ENCODE measurements around the gene CASKIN1.

The CASKIN1 gene

GRCh38 chr16:2195322-2196161 lies 863 bp downstream of the CASKIN1 start:
- peak overlapping the region; percentile 49 for H3K4me3 ChIP-seq (ENCODE audit: low read depth, low read length)

GRCh38 chr16:2194852-2195321 lies 1.5 kb downstream of the CASKIN1 start:
- no peaks in the 10 kb centered on the region for H3K4me1 ChIP-seq (ENCODE audit: control insufficient read depth, insufficient read depth, low read length)
- no peak overlapping the region for H3K9ac ChIP-seq (ENCODE audit: low read depth, low read length)
- H3K4me3 ChIP-seq (ENCODE audit: low read depth, low read length): peak overlapping the region; percentile 49
- H3K27me3 ChIP-seq (ENCODE audit: control insufficient read depth, insufficient read depth, low read length): peaks cover 24% of the 10 kb centered on the region
- H3K9me3 ChIP-seq (ENCODE audit: control insufficient read depth, insufficient read depth, low read length): no peaks in the 10 kb centered on the region
- H3K36me3 ChIP-seq (ENCODE audit: control insufficient read depth, insufficient read depth, low read length): no peaks in the 10 kb centered on the region

More at GRCh38 chr16:2195322-2196161, 863 bp downstream of the CASKIN1 start:
- Histone ChIP-seq H3K36me3 (ENCODE audit: control insufficient read depth, insufficient read depth, low read length) (no peaks in the 10 kb centered on the region), H3K9me3 (ENCODE audit: control insufficient read depth, insufficient read depth, low read length) (no peaks in the 10 kb centered on the region), H3K9ac (ENCODE audit: low read depth, low read length) (no peak overlapping the region), H3K27me3 (ENCODE audit: control insufficient read depth, insufficient read depth, low read length) (peaks cover 28% of the 10 kb centered on the region), H3K4me1 (ENCODE audit: control insufficient read depth, insufficient read depth, low read length) (no peaks in the 10 kb centered on the region)

GRCh38 chr16:2194166-2194834 lies 2.1 kb downstream of the CASKIN1 start:
- Histone ChIP-seq H3K9ac (ENCODE audit: low read depth, low read length) (no peak overlapping the region), H3K9me3 (ENCODE audit: control insufficient read depth, insufficient read depth, low read length) (no peaks in the 10 kb centered on the region), H3K4me3 (ENCODE audit: low read depth, low read length) (no peak overlapping the region), H3K4me1 (ENCODE audit: control insufficient read depth, insufficient read depth, low read length) (no peaks in the 10 kb centered on the region), H3K27me3 (ENCODE audit: control insufficient read depth, insufficient read depth, low read length) (peaks cover 24% of the 10 kb centered on the region), H3K36me3 (ENCODE audit: control insufficient read depth, insufficient read depth, low read length) (no peaks in the 10 kb centered on the region)

- H3K9ac ChIP-seq (ENCODE audit: low read depth, low read length): no peak overlapping the region
- no peaks in the 10 kb centered on the region for H3K36me3 ChIP-seq (ENCODE audit: control insufficient read depth, insufficient read depth, low read length)
- no peak overlapping the region for H3K4me3 ChIP-seq (ENCODE audit: low read depth, low read length)
- H3K4me1 ChIP-seq (ENCODE audit: control insufficient read depth, insufficient read depth, low read length): no peaks in the 10 kb centered on the region
- peaks cover 3% of the 10 kb centered on the region for H3K27me3 ChIP-seq (ENCODE audit: control insufficient read depth, insufficient read depth, low read length)
- H3K9me3 ChIP-seq (ENCODE audit: control insufficient read depth, insufficient read depth, low read length): no peaks in the 10 kb centered on the region
Observed at GRCh38 chr16:2191446-2191706, 5.0 kb downstream of the CASKIN1 start.

GRCh38 chr16:2190659-2191445 lies 5.6 kb downstream of the CASKIN1 start:
- Histone ChIP-seq H3K27me3 (ENCODE audit: control insufficient read depth, insufficient read depth, low read length) (peaks cover 3% of the 10 kb centered on the region), H3K4me1 (ENCODE audit: control insufficient read depth, insufficient read depth, low read length) (no peaks in the 10 kb centered on the region), H3K36me3 (ENCODE audit: control insufficient read depth, insufficient read depth, low read length) (no peaks in the 10 kb centered on the region), H3K9ac (ENCODE audit: low read depth, low read length) (peak overlapping the region; percentile 47), H3K4me3 (ENCODE audit: low read depth, low read length) (no peak overlapping the region), H3K9me3 (ENCODE audit: control insufficient read depth, insufficient read depth, low read length) (no peaks in the 10 kb centered on the region)

- H3K27me3 ChIP-seq (ENCODE audit: control insufficient read depth, insufficient read depth, low read length): no peaks in the 10 kb centered on the region
Observed at GRCh38 chr16:2190002-2190658, 6.3 kb downstream of the CASKIN1 start.

GRCh38 chr16:2189252-2189893 lies 7.0 kb downstream of the CASKIN1 start:
- no peak overlapping the region for H3K9ac ChIP-seq (ENCODE audit: low read depth, low read length)
- no peaks in the 10 kb centered on the region for H3K27me3 ChIP-seq (ENCODE audit: control insufficient read depth, insufficient read depth, low read length)
- H3K9me3 ChIP-seq (ENCODE audit: control insufficient read depth, insufficient read depth, low read length): no peaks in the 10 kb centered on the region
- no peaks in the 10 kb centered on the region for H3K36me3 ChIP-seq (ENCODE audit: control insufficient read depth, insufficient read depth, low read length)
- no peaks in the 10 kb centered on the region for H3K4me1 ChIP-seq (ENCODE audit: control insufficient read depth, insufficient read depth, low read length)
- no peak overlapping the region for H3K4me3 ChIP-seq (ENCODE audit: low read depth, low read length)

More at GRCh38 chr16:2190002-2190658, 6.3 kb downstream of the CASKIN1 start:
- Histone ChIP-seq H3K36me3 (ENCODE audit: control insufficient read depth, insufficient read depth, low read length) (no peaks in the 10 kb centered on the region), H3K9me3 (ENCODE audit: control insufficient read depth, insufficient read depth, low read length) (no peaks in the 10 kb centered on the region), H3K4me3 (ENCODE audit: low read depth, low read length) (no peak overlapping the region), H3K9ac (ENCODE audit: low read depth, low read length) (peak overlapping the region; percentile 47), H3K4me1 (ENCODE audit: control insufficient read depth, insufficient read depth, low read length) (no peaks in the 10 kb centered on the region)

GRCh38 chr16:2188395-2188794 lies 8.0 kb downstream of the CASKIN1 start:
- no peaks in the 10 kb centered on the region for H3K4me1 ChIP-seq (ENCODE audit: control insufficient read depth, insufficient read depth, low read length)
- H3K9me3 ChIP-seq (ENCODE audit: control insufficient read depth, insufficient read depth, low read length): no peaks in the 10 kb centered on the region
- no peak overlapping the region for H3K9ac ChIP-seq (ENCODE audit: low read depth, low read length)
- no peak overlapping the region for H3K4me3 ChIP-seq (ENCODE audit: low read depth, low read length)
- H3K27me3 ChIP-seq (ENCODE audit: control insufficient read depth, insufficient read depth, low read length): no peaks in the 10 kb centered on the region
- no peaks in the 10 kb centered on the region for H3K36me3 ChIP-seq (ENCODE audit: control insufficient read depth, insufficient read depth, low read length)

GRCh38 chr16:2187212-2187611 lies 9.2 kb downstream of the CASKIN1 start:
- H3K27me3 ChIP-seq (ENCODE audit: control insufficient read depth, insufficient read depth, low read length): no peaks in the 10 kb centered on the region
- H3K36me3 ChIP-seq (ENCODE audit: control insufficient read depth, insufficient read depth, low read length): peaks cover 3% of the 10 kb centered on the region
- H3K4me3 ChIP-seq (ENCODE audit: low read depth, low read length): no peak overlapping the region
- no peaks in the 10 kb centered on the region for H3K4me1 ChIP-seq (ENCODE audit: control insufficient read depth, insufficient read depth, low read length)
- H3K9ac ChIP-seq (ENCODE audit: low read depth, low read length): no peak overlapping the region
- H3K9me3 ChIP-seq (ENCODE audit: control insufficient read depth, insufficient read depth, low read length): no peaks in the 10 kb centered on the region

GRCh38 chr16:2186505-2186904 lies 9.9 kb downstream of the CASKIN1 start:
- no peaks in the 10 kb centered on the region for H3K4me1 ChIP-seq (ENCODE audit: control insufficient read depth, insufficient read depth, low read length)
- no peak overlapping the region for H3K9ac ChIP-seq (ENCODE audit: low read depth, low read length)

GRCh38 chr16:2186064-2186463 lies 10.3 kb downstream of the CASKIN1 start:
- Histone ChIP-seq H3K4me3 (ENCODE audit: low read depth, low read length) (no peak overlapping the region), H3K27me3 (ENCODE audit: control insufficient read depth, insufficient read depth, low read length) (no peaks in the 10 kb centered on the region), H3K36me3 (ENCODE audit: control insufficient read depth, insufficient read depth, low read length) (peaks cover 3% of the 10 kb centered on the region), H3K9ac (ENCODE audit: low read depth, low read length) (no peak overlapping the region), H3K4me1 (ENCODE audit: control insufficient read depth, insufficient read depth, low read length) (no peaks in the 10 kb centered on the region), H3K9me3 (ENCODE audit: control insufficient read depth, insufficient read depth, low read length) (no peaks in the 10 kb centered on the region)

More at GRCh38 chr16:2186505-2186904, 9.9 kb downstream of the CASKIN1 start:
- Histone ChIP-seq H3K9me3 (ENCODE audit: control insufficient read depth, insufficient read depth, low read length) (no peaks in the 10 kb centered on the region), H3K4me3 (ENCODE audit: low read depth, low read length) (no peak overlapping the region), H3K27me3 (ENCODE audit: control insufficient read depth, insufficient read depth, low read length) (no peaks in the 10 kb centered on the region), H3K36me3 (ENCODE audit: control insufficient read depth, insufficient read depth, low read length) (peaks cover 3% of the 10 kb centered on the region)

Data from iPS-15b (cell line).